ENCODE measurements around the gene PTX4. TPM values are rescaled to one million over a fixed set of nuclear protein-coding genes. Genes with fewer than 3 reads are reported as not detected.

PTX4 gene
- total RNA-seq, 1 experiment from 2014 or later: not detected

GRCh38 chr16:1464196-1464893, 24.4 kb downstream of the PTX4 start:
- H3K79me2 ChIP-seq (ENCODE audit: insufficient read depth, low read length): peaks cover 3% of the 10 kb centered on the region; the same call in 1 of the 2 replicates
- no peak overlapping the region for H3K27ac ChIP-seq (ENCODE audit: insufficient read length, low read depth, low read length)
- no peak overlapping the region for H3K4ac ChIP-seq (ENCODE audit: low read depth, low read length)
- no peak for DNase-seq
- no peak overlapping the region for H2AK5ac ChIP-seq (ENCODE audit: insufficient read length, low read length)
- no peak overlapping the region for H2BK15ac ChIP-seq (ENCODE audit: low read depth, low read length)
- no peak for TF ChIP-seq CTCF (conservative IDR thresholded peaks at IDR 0.05)
- no peak overlapping the region for H2AFZ ChIP-seq (ENCODE audit: low read length)
- no peak overlapping the region for H3T11ph ChIP-seq (ENCODE audit: low read length)
- no peak overlapping the region for H4K91ac ChIP-seq (ENCODE audit: insufficient read length, low read depth, low read length)
- no peak overlapping the region for H3K18ac ChIP-seq (ENCODE audit: insufficient read length, low read depth, low read length)
- peaks cover 4% of the 10 kb centered on the region for H3K79me1 ChIP-seq (ENCODE audit: insufficient read depth, low read depth, low read length, poor library complexity, severe bottlenecking)
- no peak overlapping the region for H2BK5ac ChIP-seq (ENCODE audit: insufficient read length, low read length)
- H4K5ac ChIP-seq (ENCODE audit: insufficient read length, low read depth, low read length): no peak overlapping the region
- no CpG with 5 or more reads among the region's 41 CpGs for WGBS (ENCODE audit: extremely low coverage, insufficient read length, low lambda C conversion rate)
- no peaks in the 10 kb centered on the region for H3K9me3 ChIP-seq (ENCODE audit: control insufficient read depth, low read depth, low read length)
- H3K27me3 ChIP-seq (ENCODE audit: insufficient read depth, low read length): no peaks in the 10 kb centered on the region
- no peak overlapping the region for H3K23ac ChIP-seq (ENCODE audit: insufficient read length, low read depth, low read length)
- no peaks in the 10 kb centered on the region for H3K4me1 ChIP-seq (ENCODE audit: insufficient read depth, low read length)
- no peak overlapping the region for H3K4me2 ChIP-seq (ENCODE audit: insufficient read depth, insufficient read length, low read length)
- Mint-ChIP-seq H3K4me1 (no peaks in the 10 kb centered on the region), H3K4me3 (no peak overlapping the region), H3K27ac (no peak overlapping the region), H3K9me3 (no peaks in the 10 kb centered on the region), H3K27me3 (ENCODE audit: low read depth) (no peaks in the 10 kb centered on the region), H3K36me3 (ENCODE audit: insufficient read depth in 1 of 3, low read depth in 3 of 3) (peaks cover 2 to 18% (median 13%) of the 10 kb centered on the region in 3 experiments; a peak in 4 of 7 replicates)
- H2BK20ac ChIP-seq (ENCODE audit: low read depth, low read length, poor library complexity, severe bottlenecking): no peak overlapping the region
- no peak overlapping the region for H2BK120ac ChIP-seq (ENCODE audit: low read depth, low read length, poor library complexity, severe bottlenecking)
- H3K9ac ChIP-seq (ENCODE audit: extremely low read depth, insufficient read length, low read length): no peak overlapping the region
- H4K20me1 ChIP-seq (ENCODE audit: control insufficient read depth, insufficient read depth, insufficient read length): no peaks in the 10 kb centered on the region
- H3K56ac ChIP-seq (ENCODE audit: insufficient read length, low read depth, low read length): no peak overlapping the region
- no peak overlapping the region for H3K14ac ChIP-seq (ENCODE audit: insufficient read depth, low read length)
- no peak overlapping the region for H2BK12ac ChIP-seq (ENCODE audit: insufficient read length, low read depth, low read length)
- H4K8ac ChIP-seq (replicated peaks; ENCODE audit: insufficient read length, low read depth, low read length): no peak overlapping the region
- H3K23me2 ChIP-seq (ENCODE audit: insufficient read length, low read depth, low read length, poor library complexity, severe bottlenecking): no peaks in the 10 kb centered on the region

Measured in H9 (cell line).